Mucosa of descending colon (tissue), 3 donors: ENCODE measurements around the gene TBRG4. TPM values are rescaled to one million over a fixed set of nuclear protein-coding genes. Genes with fewer than 3 reads are reported as not detected.

Experiments
- ATAC-seq: fragments of 200-7000 bp; cut with Tn5 transposase; one replicate; pipeline ENCODE4 v1.9.1; 2020; ENCODE audit warnings: mild to moderate bottlenecking, moderate library complexity
- DNase-seq, 3 donors: peaks; one replicate each; pipeline ENCODE4 v3.0.0-alpha.2; 2020
- H3K36me3 ChIP-seq: fragments of 200-600 bp; one replicate; pipeline ENCODE4 v1.8.0; 2021; ENCODE audit warnings: low read depth, mild to moderate bottlenecking
- H3K4me1 ChIP-seq: fragments of 200-600 bp; one replicate; pipeline ENCODE4 v1.8.0; 2021; ENCODE audit warnings: low read depth, mild to moderate bottlenecking
- H3K4me3 ChIP-seq: fragments of 200-600 bp; one replicate; pipeline ENCODE4 v1.8.0; 2021; ENCODE audit warnings: mild to moderate bottlenecking
- H3K9me3 ChIP-seq: fragments of 200-600 bp; one replicate; pipeline ENCODE4 v1.8.0; 2021; ENCODE audit warnings: mild to moderate bottlenecking
- intact Hi-C, 2 donors: fragments of 100-400 bp; cut with DNase I in 1 of 2; cut with micrococcal nuclease in 1 of 2; formaldehyde crosslinking; loops; one replicate each; pipeline versions ENCODE4 v1.11.0 to v1.11.1; 2022; cut with DNase I, micrococcal nuclease
- total RNA-seq, 3 donors: library from RNA; stranded (reverse); fragmentation: NEBNext Ultra II Directional in 2 of 3; extraction: Animal tissue kit (Norgen Biotek cat#: 25700) in 2 of 3; gene quantifications; one replicate each; pipeline versions ENCODE4 v1.2.1 to v1.2.4, GENCODE V29; 2021 to 2023
- TF ChIP-seq, protein P1 (sequence below): fragments of 200-600 bp; IDR thresholded peaks from one replicate; pipeline ENCODE4 v1.8.0; 2022; ENCODE audit warnings: antibody characterized with exemption, mild to moderate bottlenecking
- donor health status: DM: no; HTN: no; CAD: no; lungs with moderate emphysema.
- donor health status: DM: no; HTN: no; CAD: no.
- donor health status: DM: no; HTN: yes; CAD: no.

TBRG4 gene
- total RNA-seq, 3 donors from 2014 or later = 84.0 to 122 (median 85.6) TPM

DNA sequence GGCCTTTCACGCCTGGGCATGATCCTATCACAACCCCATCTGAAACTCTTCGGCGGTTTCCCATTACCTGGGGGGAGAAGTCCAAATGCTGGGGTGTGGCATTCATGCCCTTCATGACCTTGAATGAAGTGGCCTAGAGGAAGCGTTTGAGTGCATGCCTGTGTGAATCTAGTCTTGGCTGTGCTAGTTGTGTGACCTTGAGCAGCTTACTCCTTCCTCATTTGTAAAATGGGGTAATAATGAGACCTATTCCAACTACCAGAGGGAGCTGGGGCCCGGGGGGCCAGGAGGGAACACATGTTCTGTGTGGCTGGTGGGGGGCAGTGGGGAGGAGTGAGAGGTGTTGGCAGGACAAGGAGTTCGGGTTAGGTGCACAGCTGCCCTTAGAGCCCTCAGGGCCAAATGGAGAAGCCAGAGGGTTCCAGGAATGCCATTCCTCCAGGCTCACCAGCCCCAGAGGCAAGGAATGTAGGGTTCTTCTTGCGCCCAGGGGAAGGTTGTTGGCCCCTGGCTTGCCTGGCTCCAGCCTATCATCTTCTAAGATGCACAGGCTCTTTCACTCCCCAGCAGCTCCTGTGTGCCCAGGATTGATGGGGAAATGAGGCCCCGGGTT lies 21.3 kb upstream of the TBRG4 start:
- peaks cover 3% of the 10 kb centered on the region for H3K4me1 ChIP-seq
- ATAC-seq = no peak
- H3K4me3 ChIP-seq = no peak overlapping the region
- no peak for DNase-seq
- intact Hi-C loops = no loop called here
- no peaks in the 10 kb centered on the region for H3K36me3 ChIP-seq
- TF ChIP-seq, protein P1, sequence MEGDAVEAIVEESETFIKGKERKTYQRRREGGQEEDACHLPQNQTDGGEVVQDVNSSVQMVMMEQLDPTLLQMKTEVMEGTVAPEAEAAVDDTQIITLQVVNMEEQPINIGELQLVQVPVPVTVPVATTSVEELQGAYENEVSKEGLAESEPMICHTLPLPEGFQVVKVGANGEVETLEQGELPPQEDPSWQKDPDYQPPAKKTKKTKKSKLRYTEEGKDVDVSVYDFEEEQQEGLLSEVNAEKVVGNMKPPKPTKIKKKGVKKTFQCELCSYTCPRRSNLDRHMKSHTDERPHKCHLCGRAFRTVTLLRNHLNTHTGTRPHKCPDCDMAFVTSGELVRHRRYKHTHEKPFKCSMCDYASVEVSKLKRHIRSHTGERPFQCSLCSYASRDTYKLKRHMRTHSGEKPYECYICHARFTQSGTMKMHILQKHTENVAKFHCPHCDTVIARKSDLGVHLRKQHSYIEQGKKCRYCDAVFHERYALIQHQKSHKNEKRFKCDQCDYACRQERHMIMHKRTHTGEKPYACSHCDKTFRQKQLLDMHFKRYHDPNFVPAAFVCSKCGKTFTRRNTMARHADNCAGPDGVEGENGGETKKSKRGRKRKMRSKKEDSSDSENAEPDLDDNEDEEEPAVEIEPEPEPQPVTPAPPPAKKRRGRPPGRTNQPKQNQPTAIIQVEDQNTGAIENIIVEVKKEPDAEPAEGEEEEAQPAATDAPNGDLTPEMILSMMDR = no peak
- no peaks in the 10 kb centered on the region for H3K9me3 ChIP-seq

- Histone ChIP-seq H3K9me3 (no peaks in the 10 kb centered on the region), H3K4me1 (peaks cover 3% of the 10 kb centered on the region), H3K4me3 (no peak overlapping the region), H3K36me3 (no peaks in the 10 kb centered on the region)
- DNase-seq (no peak), ATAC-seq (no peak)
- intact Hi-C loops = no loop called here
- TF ChIP-seq, protein P1 = no peak
These were observed 20.4 kb upstream of the TBRG4 start for GRCh38 chr7:45131891-45132290.

GRCh38 chr7:45130910-45131309 lies 19.4 kb upstream of the TBRG4 start:
- ATAC-seq (no peak), DNase-seq (no peak)
- no peaks in the 10 kb centered on the region for H3K4me1 ChIP-seq
- TF ChIP-seq, protein P1 = no peak
- intact Hi-C loops = no loop called here
- H3K4me3 ChIP-seq = no peak overlapping the region
- no peaks in the 10 kb centered on the region for H3K9me3 ChIP-seq
- H3K36me3 ChIP-seq = no peaks in the 10 kb centered on the region

- DNase-seq (no peak), ATAC-seq (no peak)
- TF ChIP-seq, protein P1 = no peak
- H3K4me3 ChIP-seq = no peak overlapping the region
- no peaks in the 10 kb centered on the region for H3K4me1 ChIP-seq
- intact Hi-C loops = loop anchor here in 1 of 2 donors (10.0 kb wide), 1 partner anchor 275 kb away; no protein-coding TSS in a partner anchor
- no peaks in the 10 kb centered on the region for H3K9me3 ChIP-seq
- no peaks in the 10 kb centered on the region for H3K36me3 ChIP-seq
These were observed 18.4 kb upstream of the TBRG4 start for GRCh38 chr7:45129906-45130305.

DNA sequence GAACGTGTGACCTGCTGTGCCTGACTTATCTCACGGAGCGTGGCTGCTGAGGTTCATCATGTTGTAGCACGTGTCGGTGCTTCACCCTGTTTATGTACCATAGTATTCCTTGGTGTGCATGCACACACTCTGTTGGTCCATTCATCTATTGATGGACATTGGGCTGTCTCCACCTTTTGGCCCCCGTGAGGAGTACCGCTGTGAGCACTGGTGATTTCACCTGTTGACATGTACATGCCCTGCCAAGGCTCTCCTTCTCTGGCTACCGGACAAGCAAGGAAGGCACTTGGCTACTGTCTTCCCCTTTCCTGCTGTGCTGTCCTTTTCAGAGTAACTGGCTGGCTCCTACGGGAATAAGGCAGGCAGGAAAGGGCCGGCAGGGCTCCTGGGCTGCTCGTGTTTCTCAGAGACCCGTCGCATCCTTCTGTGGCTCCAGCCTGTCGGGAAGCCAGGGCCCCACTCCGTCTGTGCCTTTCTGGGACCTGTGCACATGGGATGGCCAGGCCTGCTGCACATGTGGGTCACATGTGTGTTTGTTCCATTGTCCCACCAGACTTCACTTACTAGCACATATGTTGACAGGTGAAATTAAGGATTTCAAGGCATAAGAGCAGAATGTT lies 17.8 kb upstream of the TBRG4 start:
- DNase-seq = no peak
- Histone ChIP-seq H3K36me3 (no peaks in the 10 kb centered on the region), H3K4me3 (no peak overlapping the region), H3K4me1 (no peaks in the 10 kb centered on the region), H3K9me3 (no peaks in the 10 kb centered on the region)
- TF ChIP-seq, protein P1 = no peak
- intact Hi-C loops = loop anchor here in 1 of 2 donors (10.0 kb wide), 1 partner anchor 274 kb away; no protein-coding TSS in a partner anchor
- ATAC-seq = no peak
